GM19240 (cell line): ENCODE data around the gene TCIRG1.

Experiments
- DNase-seq: peaks from one replicate; pipeline ENCODE4 v3.0.0; 2011; ENCODE audit warnings: low spot score; ENCODE audit not compliant: insufficient read length

Gene TCIRG1

DNA sequence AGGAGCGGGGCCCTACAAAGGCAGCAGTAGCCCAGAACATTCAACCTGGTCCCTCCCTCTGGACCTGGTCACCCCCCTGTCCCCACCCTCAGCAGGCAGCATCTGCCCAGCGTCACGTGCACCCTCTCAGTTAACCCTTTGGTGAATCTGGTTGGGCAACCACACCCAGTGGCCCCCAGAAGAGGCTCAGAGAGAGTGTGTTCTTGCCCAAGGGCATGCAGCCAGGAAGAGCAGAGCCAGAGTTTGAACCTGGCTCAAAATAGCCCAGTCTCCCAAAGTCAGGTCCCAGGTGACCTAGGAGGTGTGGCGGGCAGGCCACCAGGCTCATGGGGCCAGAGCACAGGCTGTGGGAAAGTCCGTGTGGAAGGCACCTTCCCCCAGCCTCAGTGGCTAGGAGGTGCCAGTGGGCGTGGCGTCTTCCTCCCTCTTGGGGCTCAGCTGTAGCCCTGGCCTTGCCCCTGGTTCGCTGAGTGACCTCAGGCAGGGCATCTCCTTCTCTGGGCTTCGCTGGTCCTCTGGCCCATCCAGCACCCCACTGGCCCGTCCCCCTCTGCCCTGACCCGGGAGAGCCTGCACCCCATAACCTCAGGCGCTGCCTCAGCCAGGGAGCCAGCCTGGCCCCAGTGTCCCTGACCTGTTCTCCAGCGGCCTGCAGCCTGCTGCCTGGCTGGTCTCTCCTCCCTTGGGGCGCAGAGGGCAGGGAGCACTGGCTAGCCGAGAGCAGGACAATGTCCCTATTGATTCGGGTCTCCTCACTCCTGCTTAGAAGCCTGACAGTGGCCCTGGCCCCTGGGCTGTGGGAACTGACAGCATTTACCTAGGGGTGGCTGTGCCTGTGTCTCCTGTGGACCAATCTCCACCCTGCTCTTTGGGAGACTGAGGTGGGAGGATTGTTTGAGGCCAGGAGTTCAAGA, 21.7 kb upstream of the TCIRG1 start:
- no peak for DNase-seq

DNA sequence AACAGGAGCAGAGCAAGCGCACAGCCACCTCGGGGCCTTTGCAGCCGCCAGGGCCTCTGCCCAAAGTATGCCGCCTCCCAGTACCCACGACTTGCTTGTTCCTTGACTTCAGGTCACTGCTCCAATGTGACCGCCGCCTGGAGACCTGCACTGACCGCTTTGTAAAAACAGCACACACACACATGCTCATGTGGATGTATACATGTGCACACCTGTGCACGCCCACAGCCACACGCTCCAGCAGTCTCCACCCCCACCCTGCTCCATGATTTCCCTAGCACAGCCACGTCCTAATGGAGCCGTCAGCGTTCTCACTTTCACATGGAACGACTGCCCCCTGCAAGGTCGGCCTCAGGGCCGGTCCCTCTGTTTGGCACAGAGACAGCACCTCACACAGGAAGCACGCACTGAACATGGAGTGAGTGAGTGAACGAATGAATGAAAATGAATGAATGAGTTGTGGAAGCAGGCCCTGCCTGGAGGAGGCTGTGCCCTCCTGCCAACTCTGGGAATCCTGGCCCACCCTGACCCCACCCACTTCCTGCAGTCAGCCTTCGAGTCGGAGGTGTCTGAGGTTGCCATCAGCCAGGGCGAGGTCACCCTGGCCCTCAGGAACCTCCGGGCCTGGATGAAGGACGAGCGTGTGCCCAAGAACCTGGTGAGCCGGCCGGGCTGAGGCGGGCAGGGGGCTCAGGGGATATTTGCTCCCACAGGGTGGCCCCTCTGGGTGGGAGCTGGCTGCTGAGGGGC, 20.7 kb upstream of the TCIRG1 start:
- no peak for DNase-seq

DNA sequence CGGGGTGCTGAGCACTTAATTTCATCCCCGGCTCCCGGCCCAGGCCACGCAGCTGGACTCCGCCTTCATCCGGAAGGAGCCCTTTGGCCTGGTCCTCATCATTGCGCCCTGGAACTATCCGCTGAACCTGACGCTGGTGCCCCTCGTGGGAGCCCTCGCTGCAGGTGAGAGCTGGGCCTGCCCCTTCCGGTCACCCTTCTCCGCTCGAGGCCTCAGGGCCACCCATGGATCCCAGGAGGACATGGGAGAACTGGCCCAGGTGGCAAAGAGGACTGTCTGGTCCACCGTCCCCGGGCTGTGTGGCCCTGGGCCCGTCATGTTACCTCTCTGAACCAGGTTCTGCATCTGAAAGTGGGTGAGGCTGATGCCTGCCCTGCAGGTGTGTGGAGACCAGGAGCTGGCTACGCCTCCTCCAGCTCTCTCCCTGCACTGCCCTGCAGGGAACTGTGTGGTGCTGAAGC, 20.1 kb upstream of the TCIRG1 start:
- no peak for DNase-seq

DNA sequence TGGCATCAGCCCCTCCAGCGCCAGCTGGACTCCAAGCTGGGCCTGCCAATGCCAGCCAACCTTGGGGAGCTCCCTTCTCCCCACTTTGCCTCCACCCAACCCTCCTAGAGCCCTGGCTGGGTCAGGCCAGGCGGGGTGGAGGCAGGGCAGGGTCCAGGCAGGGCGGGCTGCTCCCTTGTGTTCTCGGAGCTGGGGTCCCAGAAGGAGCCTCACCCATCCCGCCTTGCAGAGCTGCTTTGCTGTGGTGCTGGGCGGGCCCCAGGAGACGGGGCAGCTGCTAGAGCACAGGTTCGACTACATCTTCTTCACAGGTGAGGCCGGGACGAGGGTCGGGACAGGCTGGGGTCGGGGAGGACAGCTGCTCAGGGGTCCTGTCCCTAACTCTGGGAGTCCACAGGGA, 19.3 kb upstream of the TCIRG1 start:
- DNase-seq, result no peak

DNA sequence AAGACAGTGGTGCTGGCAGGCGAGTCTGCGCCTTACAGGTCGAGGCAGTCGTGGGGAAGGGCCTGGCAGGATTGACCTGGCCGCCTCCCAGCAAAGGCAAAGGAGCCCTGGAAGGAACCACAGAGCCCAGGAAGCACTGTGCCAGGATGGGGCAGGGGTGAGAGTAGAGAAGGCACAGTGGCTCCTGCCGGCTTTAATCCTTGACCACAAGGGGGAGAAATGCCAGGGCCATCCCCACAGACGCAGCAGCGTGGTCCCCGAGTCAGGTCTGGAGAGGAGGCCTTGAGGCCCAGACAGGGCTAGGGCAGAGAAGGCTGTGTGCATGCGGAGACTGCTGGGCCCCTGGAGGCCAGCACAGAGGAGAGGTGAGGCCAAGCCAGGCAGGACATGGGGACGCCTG, 18.2 kb upstream of the TCIRG1 start:
- DNase-seq, result no peak

DNA sequence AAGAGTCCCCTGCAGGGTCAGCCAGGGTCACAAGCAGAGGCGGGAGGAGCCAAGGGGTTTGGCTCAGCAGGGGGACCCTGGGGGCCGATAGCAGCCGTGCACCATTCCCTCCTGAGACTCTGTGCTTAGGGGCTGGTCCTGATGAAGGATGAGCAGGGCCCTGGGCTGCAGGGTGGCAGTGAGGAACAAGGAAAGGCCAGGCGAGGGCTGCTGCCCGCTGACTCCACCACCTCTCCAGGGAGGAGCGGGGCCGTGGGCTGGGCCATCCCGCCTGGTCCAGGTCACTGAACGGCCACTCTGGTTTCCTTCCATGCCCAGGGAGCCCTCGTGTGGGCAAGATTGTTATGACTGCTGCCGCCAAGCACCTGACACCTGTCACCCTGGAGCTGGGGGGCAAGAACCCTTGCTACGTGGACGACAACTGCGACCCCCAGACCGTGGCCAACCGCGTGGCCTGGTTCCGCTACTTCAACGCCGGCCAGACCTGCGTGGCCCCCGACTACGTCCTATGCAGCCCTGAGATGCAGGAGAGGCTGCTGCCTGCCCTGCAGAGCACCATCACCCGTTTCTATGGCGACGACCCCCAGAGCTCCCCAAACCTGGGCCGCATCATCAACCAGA, 17.5 kb upstream of the TCIRG1 start:
- DNase-seq, result no peak

DNA sequence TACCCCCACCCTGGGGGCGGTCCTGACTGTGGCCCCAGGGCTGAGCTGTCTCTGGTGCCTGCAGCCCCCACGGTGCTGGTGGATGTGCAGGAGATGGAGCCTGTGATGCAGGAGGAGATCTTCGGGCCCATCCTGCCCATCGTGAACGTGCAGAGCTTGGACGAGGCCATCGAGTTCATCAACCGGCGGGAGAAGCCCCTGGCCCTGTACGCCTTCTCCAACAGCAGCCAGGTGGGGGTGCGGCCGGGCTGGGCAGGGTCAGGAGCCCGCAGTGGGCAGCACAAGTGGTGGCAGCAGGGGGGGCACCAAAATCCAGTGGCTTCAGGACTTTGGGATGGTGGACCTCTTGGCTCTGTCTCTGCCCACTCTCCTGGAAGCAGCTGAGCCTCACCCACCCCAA, 16.3 kb upstream of the TCIRG1 start:
- DNase-seq, result no peak

DNA sequence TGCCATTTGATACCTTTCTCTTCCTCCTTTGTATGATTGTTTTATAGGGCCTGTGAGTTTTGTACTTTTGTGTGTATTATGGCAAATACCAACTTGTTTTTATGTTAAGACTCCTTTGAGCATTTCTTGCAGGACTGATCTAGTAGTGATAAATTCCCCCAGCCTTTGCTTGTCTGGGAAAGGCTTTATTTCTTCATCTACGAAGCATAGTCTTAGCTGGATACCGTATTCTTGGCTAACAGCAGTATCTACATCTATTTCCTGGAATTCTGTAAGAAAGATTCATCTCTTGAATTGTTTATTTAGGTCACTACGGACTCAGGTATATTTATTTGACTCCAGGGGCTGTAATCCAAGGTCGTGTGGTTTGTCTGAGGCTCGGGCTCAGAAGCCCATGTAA, 14.3 kb upstream of the TCIRG1 start:
- DNase-seq, result no peak

DNA sequence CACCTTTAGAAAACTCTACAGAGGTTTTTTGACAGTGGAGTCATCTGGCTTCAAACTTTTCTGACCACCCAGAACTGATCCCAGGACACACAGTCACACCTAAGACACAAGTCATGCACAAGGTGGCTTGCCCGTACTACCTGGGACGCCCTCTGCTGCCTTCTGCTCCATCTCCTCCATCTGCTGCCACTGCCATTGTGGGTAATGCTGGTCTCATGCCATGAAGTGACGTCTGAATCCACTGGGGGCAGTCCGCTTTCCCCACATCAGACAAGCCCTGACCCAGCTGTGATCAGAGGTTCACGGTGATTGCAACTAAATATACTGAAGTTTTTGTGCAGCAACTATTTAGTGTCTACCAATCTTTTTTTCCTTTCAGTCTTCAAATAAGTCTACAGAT, 13.8 kb upstream of the TCIRG1 start:
- no peak for DNase-seq

DNA sequence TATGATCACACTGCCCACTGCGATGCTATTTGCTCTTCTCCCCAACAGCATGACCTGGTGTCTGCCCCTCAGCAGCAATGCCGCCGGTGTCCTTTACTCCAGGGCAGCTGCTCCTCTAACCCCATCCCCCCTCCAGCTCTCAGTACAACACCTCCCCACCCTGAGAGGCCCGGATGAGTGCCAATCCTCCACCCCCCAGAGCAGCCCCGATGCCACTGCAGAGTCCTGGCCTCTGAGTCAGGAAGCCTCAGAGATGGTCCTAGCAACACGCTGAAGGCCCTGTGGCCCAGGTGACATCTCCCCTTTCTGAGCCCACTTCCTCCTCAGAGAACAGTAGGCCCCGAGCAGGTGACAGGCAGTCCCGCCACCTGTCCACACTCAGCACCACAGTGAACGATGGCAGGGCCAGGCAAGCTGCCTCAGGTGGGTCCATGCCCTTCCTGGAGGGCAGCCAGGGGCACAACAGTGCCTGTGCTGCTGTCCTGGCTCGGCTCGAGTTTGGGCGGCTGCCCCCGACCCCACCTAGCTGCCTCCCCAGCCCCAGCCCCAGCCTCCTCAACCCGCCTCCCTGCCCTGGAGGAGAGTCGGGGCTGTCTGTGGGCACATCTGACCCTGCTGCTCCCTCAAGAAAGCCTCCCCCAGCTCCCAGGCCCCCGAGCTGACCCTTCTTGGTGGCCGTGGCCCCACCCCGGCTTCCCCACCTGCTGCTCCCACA, 12.3 kb upstream of the TCIRG1 start:
- no peak for DNase-seq

DNA sequence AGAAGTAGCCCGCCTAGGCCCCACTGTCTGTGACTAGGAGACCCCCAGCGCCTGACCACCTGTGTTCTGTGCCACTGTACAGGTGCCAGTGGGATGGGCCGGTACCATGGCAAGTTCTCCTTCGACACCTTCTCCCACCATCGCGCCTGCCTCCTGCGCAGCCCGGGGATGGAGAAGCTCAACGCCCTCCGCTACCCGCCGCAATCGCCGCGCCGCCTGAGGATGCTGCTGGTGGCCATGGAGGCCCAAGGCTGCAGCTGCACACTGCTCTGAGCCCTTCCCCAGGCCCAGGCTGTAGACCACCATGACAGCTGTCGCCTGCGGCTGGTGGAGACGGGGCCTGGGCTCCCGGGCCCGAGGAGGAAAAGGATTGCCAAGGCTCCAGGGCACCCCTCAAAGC, 11.2 kb upstream of the TCIRG1 start:
- DNase-seq, result no peak

DNA sequence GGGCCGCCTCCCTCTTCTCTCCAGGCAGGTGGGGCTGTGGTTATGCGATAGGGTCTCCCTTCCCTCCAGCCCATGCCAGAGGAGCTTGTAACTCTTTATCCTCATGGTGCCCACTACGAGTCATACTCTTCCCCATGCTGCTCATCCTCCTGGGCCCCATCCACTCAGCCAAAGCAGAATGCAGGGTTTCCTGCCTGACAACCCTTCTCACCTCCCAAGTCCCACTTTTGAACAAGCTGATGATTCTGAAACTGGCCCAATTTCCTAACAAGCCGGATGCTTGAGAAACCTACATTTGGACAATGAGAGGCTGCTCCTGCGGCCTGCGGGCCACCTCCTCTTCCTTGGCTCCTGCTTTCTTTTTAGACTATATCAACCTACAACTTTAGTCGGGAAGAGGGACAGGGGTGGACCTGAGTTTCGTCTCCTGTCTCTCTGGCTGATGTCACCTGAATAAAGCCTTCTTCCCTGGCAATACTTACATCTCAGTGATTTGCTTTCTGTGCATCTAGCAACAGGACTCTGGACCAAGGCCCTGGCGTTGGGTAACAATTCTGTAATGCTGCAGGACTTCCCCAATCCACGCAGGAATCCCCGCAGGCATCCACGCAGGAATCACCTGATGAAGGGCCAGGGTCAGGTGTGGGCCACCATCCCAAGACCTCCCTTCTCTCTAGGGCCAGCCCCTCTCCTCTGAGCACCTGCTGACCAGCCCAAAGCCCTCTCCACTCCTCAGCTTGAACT, 9.9 kb upstream of the TCIRG1 start:
- DNase-seq, result no peak

DNA sequence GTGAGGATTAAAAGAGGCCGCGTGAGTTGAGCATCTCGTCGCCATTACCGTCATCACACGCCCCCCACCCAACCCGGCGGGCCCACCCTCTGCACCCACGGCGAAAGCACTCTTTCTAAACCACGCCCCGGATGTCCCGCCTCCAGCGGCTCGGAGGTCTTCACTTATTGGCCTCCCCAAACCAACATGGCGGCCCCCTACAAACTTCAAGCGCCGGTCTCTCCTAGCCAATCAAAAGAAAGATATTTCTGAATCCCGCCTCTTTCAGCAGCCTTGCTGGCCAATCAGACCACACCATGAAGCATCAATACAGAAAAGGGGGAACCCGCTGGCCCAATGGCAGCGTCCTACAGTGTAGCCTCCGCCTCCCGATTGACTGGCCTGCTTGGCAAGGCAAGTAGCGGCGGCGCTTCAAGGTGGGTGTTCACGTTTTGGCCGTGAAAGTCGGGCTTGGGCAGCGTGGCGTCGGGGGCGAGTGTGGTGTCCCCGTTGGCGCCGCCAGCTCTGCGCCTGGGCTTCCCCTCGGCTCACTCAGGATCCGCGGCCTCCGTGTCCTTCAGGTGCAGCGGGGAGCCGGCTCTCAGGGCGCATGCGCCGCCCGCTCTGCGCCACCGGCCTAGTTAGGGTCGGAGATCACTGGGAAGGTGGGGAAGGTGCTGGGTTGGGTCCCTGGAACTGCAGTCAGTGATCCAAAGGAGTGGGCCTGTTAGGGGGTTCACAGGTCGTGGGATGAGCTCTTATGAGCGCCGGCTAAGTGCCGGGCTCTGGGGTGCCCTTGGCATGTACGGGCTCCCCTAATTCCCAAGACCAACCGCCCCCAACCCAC, 8.3 kb upstream of the TCIRG1 start, which contains the start of gene NDUFS8:
NDUFS8 (plus strand) TSS at position 364 of the 826 bp plus-strand sequence. CDS start 1,471 bp downstream, outside the sequence.
- peak; percentile 99 for DNase-seq

DNA sequence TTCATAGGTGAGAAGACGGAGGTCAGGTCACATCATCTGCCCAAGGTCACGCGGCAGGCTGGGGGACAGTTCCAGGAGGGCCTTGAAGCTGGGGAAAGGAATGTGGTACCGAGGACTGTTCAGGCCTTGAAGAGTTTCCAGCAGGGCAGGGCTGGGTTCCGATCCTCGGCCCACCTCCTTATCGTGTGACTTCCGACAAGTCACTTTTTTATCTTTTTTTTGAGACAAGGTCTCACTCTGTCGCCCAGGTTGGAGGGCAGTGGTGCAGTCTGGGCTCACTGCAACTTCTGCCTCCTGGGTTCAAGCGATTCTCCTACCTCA, 7.7 kb upstream of the TCIRG1 start:
- no peak for DNase-seq

DNA sequence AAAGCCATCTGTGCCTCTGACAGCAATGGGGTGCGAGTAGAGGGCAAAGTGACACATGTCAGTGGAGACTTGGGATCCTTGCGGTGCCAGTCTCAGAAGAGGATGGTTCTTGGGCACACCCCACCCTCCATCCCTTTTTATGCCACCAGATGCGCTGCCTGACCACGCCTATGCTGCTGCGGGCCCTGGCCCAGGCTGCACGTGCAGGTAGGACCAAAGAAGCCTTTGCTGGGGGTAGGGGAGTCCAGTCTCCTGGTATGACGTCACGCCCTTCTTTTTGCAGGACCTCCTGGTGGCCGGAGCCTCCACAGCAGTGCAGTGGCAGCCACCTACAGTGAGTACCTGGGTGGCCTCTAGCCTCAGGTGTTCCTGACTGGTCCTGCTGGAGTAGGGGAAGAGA, 6.8 kb upstream of the TCIRG1 start:
- no peak for DNase-seq

DNA sequence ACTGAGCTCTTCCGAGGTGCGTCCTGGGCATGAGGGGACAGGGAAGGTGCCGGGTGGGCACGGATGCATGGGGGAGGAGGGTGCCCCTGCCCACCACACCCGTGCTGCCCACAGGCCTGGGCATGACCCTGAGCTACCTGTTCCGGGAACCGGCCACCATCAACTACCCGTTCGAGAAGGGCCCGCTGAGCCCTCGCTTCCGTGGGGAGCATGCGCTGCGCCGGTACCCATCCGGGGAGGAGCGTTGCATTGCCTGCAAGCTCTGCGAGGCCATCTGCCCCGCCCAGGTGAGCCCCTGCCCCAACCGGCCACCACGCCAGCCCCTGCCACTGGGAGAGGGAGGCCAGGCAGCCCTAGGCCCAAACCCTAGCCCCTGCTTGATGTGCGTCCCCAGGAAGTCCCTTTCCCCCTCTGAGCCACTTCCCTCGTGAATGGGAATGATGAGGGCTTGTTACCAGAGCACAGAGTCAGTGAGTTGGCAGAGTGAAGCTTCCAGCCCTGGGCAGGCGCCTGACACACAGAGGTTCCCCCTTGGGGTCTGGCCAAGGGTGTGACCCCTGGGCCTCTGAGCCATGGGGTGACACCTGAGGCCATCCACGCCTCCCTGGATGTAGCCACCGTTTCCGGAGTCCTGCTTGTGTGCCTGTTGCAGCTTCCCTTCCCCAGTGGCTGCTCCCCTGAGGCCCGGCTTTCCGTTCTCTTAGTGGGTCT, 5.7 kb upstream of the TCIRG1 start:
- DNase-seq, result no peak

DNA sequence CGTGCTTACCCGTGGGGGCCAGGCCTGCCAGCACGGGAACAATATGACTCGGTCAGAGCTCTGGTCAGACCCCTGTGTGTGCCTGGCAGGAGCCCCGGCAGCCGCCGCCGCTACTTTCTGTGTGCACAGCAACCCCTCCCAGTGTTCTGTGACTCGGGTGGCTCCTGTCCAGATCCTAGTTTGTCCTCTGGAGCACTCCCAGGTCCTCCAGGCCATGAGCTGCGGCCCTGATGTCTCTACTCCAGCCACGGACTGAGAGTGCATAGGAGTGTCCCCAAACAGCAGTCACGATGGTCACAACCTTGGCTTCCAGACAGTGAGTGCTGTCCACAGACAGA, 5.1 kb upstream of the TCIRG1 start:
- DNase-seq, result no peak

DNA sequence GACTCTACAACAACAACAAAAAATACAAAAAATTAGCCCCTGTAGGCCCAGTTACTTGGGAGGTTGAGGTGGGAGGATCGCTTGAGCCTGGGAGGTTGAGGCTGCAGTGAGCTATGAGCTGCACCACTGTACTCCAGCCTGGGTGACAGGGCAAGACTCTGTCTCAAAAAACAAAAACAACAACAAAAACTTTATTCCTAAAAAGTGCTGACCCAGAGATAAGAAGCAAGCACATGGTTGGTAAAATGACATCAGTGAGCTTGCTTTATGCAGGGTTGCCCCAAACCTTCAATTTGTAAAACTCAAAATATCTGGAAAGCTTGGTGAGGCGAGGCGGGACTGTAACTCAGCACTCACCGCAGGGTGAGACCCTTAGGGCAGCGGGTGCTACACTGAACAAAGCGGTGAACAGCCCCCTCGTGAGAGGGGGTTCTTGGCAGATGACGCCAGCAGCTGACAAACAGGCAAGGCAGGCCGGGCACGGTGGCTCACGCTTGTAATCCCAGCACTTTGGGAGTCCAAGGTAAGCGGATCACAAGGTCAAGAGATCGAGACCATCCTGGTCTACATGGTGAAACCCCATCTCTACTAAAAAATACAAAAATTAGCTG, 3.5 kb upstream of the TCIRG1 start:
- DNase-seq, result no peak

DNA sequence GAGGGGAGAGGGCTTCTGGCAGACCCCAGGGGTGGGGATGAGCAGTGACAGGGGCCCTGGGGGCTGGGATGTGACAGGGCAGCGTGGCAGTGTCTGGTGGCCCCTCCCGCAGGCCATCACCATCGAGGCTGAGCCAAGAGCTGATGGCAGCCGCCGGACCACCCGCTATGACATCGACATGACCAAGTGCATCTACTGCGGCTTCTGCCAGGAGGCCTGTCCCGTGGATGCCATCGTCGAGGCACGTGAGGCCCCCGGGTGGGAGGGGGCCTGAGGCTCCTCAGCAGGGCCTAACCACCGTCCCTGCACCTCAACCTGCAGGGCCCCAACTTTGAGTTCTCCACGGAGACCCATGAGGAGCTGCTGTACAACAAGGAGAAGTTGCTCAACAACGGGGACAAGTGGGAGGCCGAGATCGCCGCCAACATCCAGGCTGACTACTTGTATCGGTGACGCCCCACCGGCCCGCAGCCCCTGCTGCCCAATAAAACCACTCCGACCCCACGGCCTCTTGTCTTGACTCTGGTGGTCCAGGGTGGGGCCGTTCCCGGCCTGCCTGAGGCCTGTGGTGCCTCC, 2.6 kb upstream of the TCIRG1 start:
- DNase-seq, result no peak
